Hepatocyte (in vitro differentiated cells): Measurements from ENCODE around the gene SHH. TPM values are rescaled to one million over a fixed set of nuclear protein-coding genes. Genes with fewer than 3 reads are reported as not detected.

ENCODE experiments used
- DNase-seq: peaks from one replicate; pipeline ENCODE4 v3.0.0-alpha.2; 2016; ENCODE audit warnings: low spot score
- H2AFZ ChIP-seq: fragments of 200-600 bp; sonication (generic); 2 replicates; pipeline ENCODE4 v1.6.0; 2016; ENCODE audit warnings: antibody characterized with exemption, mild to moderate bottlenecking
- H3K27ac ChIP-seq: fragments of 200-600 bp; sonication (generic); 2 replicates; pipeline ENCODE4 v1.5.1; 2016; ENCODE audit warnings: mild to moderate bottlenecking
- H3K27me3 ChIP-seq: fragments of 200-600 bp; sonication (generic); 2 replicates; pipeline ENCODE4 v1.6.1; 2016
- H3K36me3 ChIP-seq: fragments of 200-600 bp; sonication (generic); replicated peaks from 2 replicates; pipeline ENCODE4 v1.5.1; 2016; ENCODE audit warnings: low read depth; ENCODE audit not compliant: insufficient read depth
- H3K4me1 ChIP-seq: fragments of 200-600 bp; sonication (generic); 2 replicates; pipeline ENCODE4 v1.5.1; 2016; ENCODE audit warnings: mild to moderate bottlenecking, moderate library complexity; ENCODE audit not compliant: insufficient read depth
- H3K4me2 ChIP-seq: fragments of 200-600 bp; sonication (generic); 2 replicates; pipeline ENCODE4 v1.6.0; 2016
- H3K4me3 ChIP-seq: fragments of 200-600 bp; sonication (generic); 2 replicates; pipeline ENCODE4 v1.5.1; 2016; ENCODE audit warnings: mild to moderate bottlenecking
- H3K79me2 ChIP-seq: fragments of 200-600 bp; sonication (generic); 2 replicates; pipeline ENCODE4 v1.6.0; 2017; ENCODE audit warnings: mild to moderate bottlenecking
- H3K9me2 ChIP-seq: fragments of 200-600 bp; sonication (generic); replicated peaks from 2 replicates; pipeline ENCODE4 v1.6.0; 2017; ENCODE audit warnings: mild to moderate bottlenecking; ENCODE audit not compliant: insufficient read depth
- H3K9me3 ChIP-seq: fragments of 200-600 bp; sonication (generic); 2 replicates; pipeline ENCODE4 v1.5.1; 2016; ENCODE audit warnings: low read depth, mild to moderate bottlenecking
- H4K20me1 ChIP-seq: fragments of 200-600 bp; sonication (generic); 2 replicates; pipeline ENCODE4 v1.6.0; 2016; ENCODE audit warnings: mild to moderate bottlenecking; ENCODE audit not compliant: insufficient read depth, poor library complexity, severe bottlenecking
- EZH2 ChIP-seq: fragments of 200-600 bp; sonication (generic); IDR thresholded peaks from 2 replicates; pipeline ENCODE4 v1.6.1; 2016; ENCODE audit warnings: antibody characterized with exemption, mild to moderate bottlenecking, borderline replicate concordance
- EZH2phosphoT487 ChIP-seq: fragments of 200-600 bp; sonication (generic); IDR thresholded peaks from one replicate; pipeline ENCODE4 v1.6.1; 2018; ENCODE audit warnings: antibody characterized with exemption, mild to moderate bottlenecking, low read depth, moderate library complexity; ENCODE audit not compliant: unreplicated experiment, severe bottlenecking
- WGBS: methylation state at CpG from one replicate; pipeline ENCODE4 v1.1.6; 2016; ENCODE audit warnings: low lambda C conversion rate; ENCODE audit errors: missing lambda C conversion rate; 5-methylcytosine and 5-hydroxymethylcytosine counted together
- polyA plus RNA-seq: library from polyadenylated mRNA; unstranded; fragments of >200 nt; fragmentation: Nextera tagmentation; extraction: Ambion mirVana; gene quantifications from 2 replicates; pipeline ENCODE4 v1.2.1, GENCODE V29; 2016
- total RNA-seq: library from RNA; depleted of rRNA; stranded (reverse); fragments of >200 nt; gene quantifications from 2 replicates; pipeline ENCODE4 v1.2.3, GENCODE V29; 2014
- TF ChIP-seq, protein P1 (sequence below): fragments of 200-600 bp; sonication (generic); IDR thresholded peaks from 2 replicates; pipeline ENCODE4 v1.5.1; 2016; ENCODE audit warnings: antibody characterized with exemption, mild to moderate bottlenecking; ENCODE audit not compliant: poor library complexity

The SHH gene
- total and polyA plus RNA-seq, 2 experiments from 2014 or later = 12.1 to 21.2 TPM

- TF ChIP-seq, protein P1, sequence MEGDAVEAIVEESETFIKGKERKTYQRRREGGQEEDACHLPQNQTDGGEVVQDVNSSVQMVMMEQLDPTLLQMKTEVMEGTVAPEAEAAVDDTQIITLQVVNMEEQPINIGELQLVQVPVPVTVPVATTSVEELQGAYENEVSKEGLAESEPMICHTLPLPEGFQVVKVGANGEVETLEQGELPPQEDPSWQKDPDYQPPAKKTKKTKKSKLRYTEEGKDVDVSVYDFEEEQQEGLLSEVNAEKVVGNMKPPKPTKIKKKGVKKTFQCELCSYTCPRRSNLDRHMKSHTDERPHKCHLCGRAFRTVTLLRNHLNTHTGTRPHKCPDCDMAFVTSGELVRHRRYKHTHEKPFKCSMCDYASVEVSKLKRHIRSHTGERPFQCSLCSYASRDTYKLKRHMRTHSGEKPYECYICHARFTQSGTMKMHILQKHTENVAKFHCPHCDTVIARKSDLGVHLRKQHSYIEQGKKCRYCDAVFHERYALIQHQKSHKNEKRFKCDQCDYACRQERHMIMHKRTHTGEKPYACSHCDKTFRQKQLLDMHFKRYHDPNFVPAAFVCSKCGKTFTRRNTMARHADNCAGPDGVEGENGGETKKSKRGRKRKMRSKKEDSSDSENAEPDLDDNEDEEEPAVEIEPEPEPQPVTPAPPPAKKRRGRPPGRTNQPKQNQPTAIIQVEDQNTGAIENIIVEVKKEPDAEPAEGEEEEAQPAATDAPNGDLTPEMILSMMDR = no peak
- no peak for TF ChIP-seq EZH2
- no peak for TF ChIP-seq EZH2phosphoT487
- no peak overlapping the region for H3K4me3 ChIP-seq
- no peaks in the 10 kb centered on the region for H3K36me3 ChIP-seq
- no peaks in the 10 kb centered on the region for H3K9me2 ChIP-seq
- WGBS = 96% methylated on average over 14 of the region's 22 CpGs
- no peak overlapping the region for H3K27ac ChIP-seq
- H3K27me3 ChIP-seq = no peaks in the 10 kb centered on the region
- H3K9me3 ChIP-seq = no peaks in the 10 kb centered on the region
- DNase-seq = no peak
- no peak overlapping the region for H3K4me2 ChIP-seq
- H2AFZ ChIP-seq = no peak overlapping the region
- no peaks in the 10 kb centered on the region for H3K79me2 ChIP-seq
- H4K20me1 ChIP-seq = no peaks in the 10 kb centered on the region
- no peaks in the 10 kb centered on the region for H3K4me1 ChIP-seq
Observed at GRCh38 chr7:155788616-155789000, 23.7 kb downstream of the SHH start.

- Histone ChIP-seq H3K36me3 (no peaks in the 10 kb centered on the region), H3K4me1 (no peaks in the 10 kb centered on the region), H3K79me2 (no peaks in the 10 kb centered on the region), H4K20me1 (no peaks in the 10 kb centered on the region), H3K9me2 (no peaks in the 10 kb centered on the region), H3K4me2 (peak overlapping the region; percentile 93), H2AFZ (peak overlapping the region; percentile 71), H3K27ac (no peak overlapping the region), H3K4me3 (peak overlapping the region; percentile 54), H3K27me3 (no peaks in the 10 kb centered on the region), H3K9me3 (no peaks in the 10 kb centered on the region)
- DNase-seq = no peak
- no peak for TF ChIP-seq EZH2phosphoT487
- no peak for TF ChIP-seq EZH2
- TF ChIP-seq, protein P1 = no peak
- WGBS = 4% methylated on average over 30 of the region's 68 CpGs
Observed at GRCh38 chr7:155787171-155787851, 25.0 kb downstream of the SHH start.

- Histone ChIP-seq H4K20me1 (no peaks in the 10 kb centered on the region), H3K9me3 (no peaks in the 10 kb centered on the region), H2AFZ (no peak overlapping the region), H3K79me2 (no peaks in the 10 kb centered on the region), H3K36me3 (no peaks in the 10 kb centered on the region), H3K4me2 (peak overlapping the region; percentile 93), H3K27ac (no peak overlapping the region), H3K4me1 (no peaks in the 10 kb centered on the region), H3K9me2 (no peaks in the 10 kb centered on the region), H3K4me3 (no peak overlapping the region), H3K27me3 (no peaks in the 10 kb centered on the region)
- no peak for TF ChIP-seq EZH2
- DNase-seq = no peak
- 88% methylated on average over 10 of the region's 10 CpGs for WGBS
Observed at GRCh38 chr7:155786491-155786890, 25.8 kb downstream of the SHH start.

GRCh38 chr7:155785536-155785935, 26.7 kb downstream of the SHH start:
- TF ChIP-seq EZH2phosphoT487 (no peak), EZH2 (no peak)
- TF ChIP-seq, protein P1 = no peak
- no peak overlapping the region for H3K4me2 ChIP-seq
- 94% methylated on average over 10 of the region's 10 CpGs for WGBS

More at GRCh38 chr7:155785536-155785935, 26.7 kb downstream of the SHH start:
- Histone ChIP-seq H3K4me3 (no peak overlapping the region), H3K9me2 (no peaks in the 10 kb centered on the region), H3K9me3 (no peaks in the 10 kb centered on the region), H4K20me1 (no peaks in the 10 kb centered on the region), H3K27me3 (no peaks in the 10 kb centered on the region), H3K36me3 (no peaks in the 10 kb centered on the region), H3K79me2 (no peaks in the 10 kb centered on the region), H2AFZ (no peak overlapping the region), H3K27ac (no peak overlapping the region), H3K4me1 (no peaks in the 10 kb centered on the region)
- DNase-seq = no peak
